ENCODE data around the gene ABCA9.

The ABCA9 gene

DNA sequence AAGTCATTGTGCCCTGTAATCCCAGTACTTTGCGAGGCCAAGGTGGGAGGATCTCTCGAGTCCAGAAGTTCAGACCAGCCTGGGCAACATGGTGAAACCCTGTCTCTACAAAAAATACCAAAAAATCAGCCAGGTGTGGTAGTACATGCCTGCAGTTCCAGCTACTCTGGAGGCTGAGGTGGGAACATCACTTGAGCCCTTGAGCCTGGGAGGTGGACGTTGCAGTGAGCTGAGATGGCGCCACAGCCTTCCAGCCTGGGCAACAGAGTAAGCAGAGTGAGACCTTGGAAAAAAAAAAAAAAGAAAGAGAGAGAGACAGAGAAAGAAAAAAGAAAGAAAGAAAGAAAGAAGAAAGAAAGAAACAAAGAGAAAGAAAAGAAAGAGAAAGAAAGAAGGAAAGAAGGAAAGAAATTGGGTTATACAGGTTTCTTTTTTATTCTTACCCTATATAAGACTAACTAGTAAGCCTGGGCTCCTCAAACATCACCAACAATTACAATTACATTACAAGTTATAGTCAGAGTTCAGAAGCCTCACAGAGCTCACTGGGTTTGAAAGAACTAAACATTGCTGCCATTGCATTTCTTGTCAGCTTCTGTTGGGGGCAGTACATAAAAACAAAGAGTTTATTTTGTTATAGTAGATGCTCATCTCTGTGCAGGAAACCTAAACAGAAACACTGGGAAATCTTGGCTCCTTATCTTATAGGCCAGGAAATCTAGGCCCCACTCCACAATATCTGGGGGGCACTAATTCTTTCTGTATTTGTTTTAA is 6.7 kb upstream of the ABCA9 start:
- no peak for DNase-seq (ENCODE audit: low spot score)

GRCh38 chr17:69066482-69066881 is 5.8 kb upstream of the ABCA9 start:
- no peak for DNase-seq (ENCODE audit: low spot score)

GRCh38 chr17:69065113-69065512 is 4.4 kb upstream of the ABCA9 start:
- no peak for DNase-seq (ENCODE audit: low spot score)

DNA sequence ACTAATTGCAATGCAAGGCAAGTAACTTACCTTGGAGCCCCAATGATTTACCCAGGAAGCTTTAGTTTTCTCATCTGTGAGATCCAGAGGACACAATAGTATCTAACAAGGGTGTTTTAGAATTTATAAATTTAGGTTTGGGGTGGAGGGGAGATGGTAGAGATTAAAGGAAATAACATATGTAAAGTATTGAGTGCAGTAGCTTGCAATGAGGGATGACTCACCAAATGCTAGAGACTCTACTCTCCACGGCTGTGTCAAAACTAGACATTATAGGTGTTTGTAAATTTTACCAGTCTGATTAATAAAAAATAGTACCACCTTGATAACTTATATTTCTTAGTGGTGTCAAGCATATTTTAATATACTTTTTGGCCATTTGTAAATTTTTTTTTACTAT is 3.7 kb upstream of the ABCA9 start:
- no peak for DNase-seq (ENCODE audit: low spot score)

GRCh38 chr17:69064001-69064400 is 3.3 kb upstream of the ABCA9 start:
- DNase-seq (ENCODE audit: low spot score), result no peak

DNA sequence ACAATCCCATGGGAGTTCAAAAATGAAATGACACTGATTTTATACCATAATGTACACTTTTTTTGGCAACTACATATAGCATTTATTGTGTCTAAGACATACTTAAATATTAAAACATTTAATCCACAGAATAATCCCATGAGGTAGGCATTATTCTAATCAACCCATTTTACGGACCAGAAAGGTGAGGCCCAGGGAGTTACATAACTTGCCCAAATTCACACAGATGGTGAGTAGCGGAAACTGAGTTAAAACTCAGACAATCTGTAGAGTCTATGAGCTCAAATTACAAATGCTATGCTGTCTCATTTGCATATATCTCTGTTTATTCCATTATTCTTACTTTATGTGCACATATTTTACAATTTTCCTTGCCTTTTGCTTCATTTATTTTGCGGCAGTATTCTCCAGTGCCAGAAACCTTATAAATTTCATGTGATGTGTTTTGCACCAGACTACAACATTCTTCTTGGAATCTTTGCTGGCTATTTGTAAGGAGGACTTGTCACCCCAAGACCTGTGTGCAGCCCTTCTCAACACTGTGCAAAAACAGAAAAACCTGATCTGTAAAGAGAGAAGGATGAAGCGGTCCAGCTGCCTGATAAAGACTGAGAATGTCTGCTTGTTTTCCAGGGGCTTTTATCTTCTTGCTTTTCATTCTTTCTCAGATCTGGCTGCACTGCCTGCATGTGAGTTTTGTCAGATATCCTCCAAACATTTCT is 2.3 kb upstream of the ABCA9 start:
- DNase-seq (ENCODE audit: low spot score), result no peak

- DNase-seq (ENCODE audit: low spot score), result no peak
These were observed 1.2 kb upstream of the ABCA9 start for GRCh38 chr17:69061721-69062556.

GRCh38 chr17:69059458-69060175 is 1.1 kb downstream of the ABCA9 start:
- no peak for DNase-seq (ENCODE audit: low spot score)

- DNase-seq (ENCODE audit: low spot score), result peak; percentile 8
These were observed 2.6 kb downstream of the ABCA9 start for GRCh38 chr17:69058165-69058564.

GRCh38 chr17:69057280-69057679 is 3.4 kb downstream of the ABCA9 start:
- no peak for DNase-seq (ENCODE audit: low spot score)

DNA sequence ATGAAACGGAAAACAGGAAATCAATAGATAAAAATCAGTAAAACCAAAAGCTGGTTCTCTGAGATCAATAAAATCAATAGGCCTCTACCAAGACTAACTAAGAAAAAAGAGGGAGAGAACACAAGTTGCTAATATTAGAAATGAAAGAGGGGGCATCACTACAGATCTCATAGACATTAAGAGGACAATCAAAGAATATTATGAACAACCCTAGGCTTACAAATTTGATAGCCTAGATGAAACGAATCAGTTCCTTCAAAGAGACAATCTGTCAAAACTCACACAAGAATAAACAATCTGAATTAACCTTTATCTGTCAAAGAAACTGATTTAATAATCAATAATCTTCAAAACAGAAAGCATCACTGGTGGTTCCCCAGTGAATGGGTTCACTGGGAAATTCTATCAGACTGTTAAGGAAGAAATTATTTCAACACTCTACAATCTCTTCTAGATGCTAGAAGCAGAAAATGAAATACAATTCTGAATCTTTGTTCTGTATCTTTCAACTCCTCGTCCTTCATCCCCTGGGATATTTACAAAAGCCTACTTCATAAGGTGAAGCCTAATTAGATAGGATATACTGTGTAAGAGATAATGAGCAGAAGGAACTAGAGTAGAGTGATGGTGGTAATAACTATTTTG is 4.4 kb downstream of the ABCA9 start:
- no peak for DNase-seq (ENCODE audit: low spot score)

- DNase-seq (ENCODE audit: low spot score), result no peak
These were observed 5.4 kb downstream of the ABCA9 start for GRCh38 chr17:69055334-69055733.

DNA sequence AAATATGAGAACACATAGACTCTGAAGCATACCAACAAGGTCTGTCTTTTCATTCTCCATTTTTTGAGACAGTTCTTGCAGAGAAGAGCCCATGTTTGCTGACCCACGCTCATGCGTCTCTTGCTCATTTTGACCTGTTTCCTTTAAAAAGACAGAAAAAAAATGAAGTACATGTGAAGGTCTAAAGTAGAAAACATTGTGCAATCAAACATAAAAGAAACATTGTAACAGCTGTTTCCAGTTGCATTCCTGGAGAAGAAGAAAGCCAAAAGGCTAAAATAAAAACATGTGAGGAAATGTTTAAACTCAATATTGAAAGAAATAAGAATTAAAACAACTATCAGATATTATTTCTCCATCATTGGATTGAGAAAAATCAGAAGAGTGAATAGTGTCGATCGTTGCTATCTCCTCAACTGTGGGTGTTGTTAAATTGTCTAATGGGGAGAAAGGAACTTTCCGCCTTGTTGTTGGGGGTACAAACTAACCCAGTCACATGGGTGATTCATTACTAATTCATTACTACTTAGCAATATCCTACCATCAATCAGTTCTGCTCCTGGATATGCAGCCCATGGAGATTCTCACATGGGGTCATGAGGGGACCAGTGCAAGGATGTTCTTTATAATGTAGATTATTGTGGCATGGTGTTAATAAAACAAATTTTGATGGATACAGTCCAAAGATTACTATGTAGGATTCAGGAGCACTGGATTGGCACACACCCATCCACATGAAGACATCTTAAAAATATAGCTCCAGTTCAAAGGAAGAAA is 9.5 kb downstream of the ABCA9 start:
- no peak for DNase-seq (ENCODE audit: low spot score)

GRCh38 chr17:69048634-69049033 is 12.1 kb downstream of the ABCA9 start:
- no peak for DNase-seq (ENCODE audit: low spot score)

DNA sequence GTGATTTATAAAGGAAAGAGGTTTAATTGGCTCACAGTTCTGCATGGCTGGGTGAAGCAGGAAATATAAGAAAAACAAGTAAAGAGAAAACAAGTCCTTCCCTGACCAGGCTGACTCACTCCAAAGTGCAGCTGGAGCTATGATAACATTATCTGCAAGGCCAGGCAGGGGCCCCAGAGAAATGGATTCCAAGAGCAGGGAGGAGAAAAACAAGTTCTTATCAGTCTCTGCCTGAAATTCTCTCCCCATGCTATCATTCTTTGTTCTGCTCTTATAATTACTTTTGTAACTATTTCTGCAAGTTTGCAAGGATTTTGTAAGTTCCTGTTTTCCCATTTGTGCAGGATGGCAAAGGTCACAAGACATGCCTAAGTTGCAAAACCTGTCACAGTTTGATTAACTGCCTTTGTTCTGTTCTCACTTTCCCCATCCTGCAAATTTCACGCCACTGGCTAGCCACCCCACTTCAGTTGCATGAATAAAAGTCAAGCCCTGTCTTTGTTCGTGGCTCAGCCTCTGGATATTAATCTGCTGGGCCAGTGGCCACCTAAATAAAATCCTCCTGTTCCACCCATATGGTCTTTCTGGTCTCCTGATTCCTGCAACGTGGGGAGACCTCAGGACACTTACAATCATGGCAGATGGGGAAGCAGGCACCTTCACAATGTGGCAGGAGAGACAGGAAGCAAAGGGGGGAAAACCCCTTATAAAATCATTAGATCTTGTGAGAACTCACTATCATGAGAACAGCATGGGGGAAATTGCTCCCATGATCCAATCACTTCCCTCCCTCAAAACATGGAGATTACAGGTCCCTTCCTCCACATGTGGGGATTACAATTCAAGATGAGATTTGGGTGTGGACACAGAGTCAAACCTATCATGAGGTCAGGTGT is 13.1 kb downstream of the ABCA9 start:
- peak; percentile 47 for DNase-seq (ENCODE audit: low spot score)

- no peak for DNase-seq (ENCODE audit: low spot score)
These were observed 14.5 kb downstream of the ABCA9 start for GRCh38 chr17:69046121-69046807.

DNA sequence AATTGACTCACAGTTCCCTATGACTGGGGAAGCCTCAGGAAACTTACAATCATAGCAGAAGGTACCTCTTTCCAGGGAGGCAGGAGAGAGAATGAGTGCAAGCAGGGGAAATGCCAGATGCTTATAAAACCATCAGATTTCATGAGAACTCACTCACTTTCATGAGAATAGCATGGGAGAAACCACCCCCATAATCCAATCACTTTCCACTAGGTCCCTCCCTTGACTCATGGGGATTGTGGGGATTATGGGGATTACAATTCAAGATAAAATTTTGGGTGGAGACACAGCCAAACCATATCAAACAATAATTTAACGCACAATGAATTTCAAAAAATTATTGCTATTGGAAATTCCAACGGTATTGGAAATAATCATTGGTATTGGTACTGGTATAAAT is 15.1 kb downstream of the ABCA9 start:
- no peak for DNase-seq (ENCODE audit: low spot score)

- DNase-seq (ENCODE audit: low spot score), result no peak
These were observed 16.4 kb downstream of the ABCA9 start for GRCh38 chr17:69044371-69044770.

DNA sequence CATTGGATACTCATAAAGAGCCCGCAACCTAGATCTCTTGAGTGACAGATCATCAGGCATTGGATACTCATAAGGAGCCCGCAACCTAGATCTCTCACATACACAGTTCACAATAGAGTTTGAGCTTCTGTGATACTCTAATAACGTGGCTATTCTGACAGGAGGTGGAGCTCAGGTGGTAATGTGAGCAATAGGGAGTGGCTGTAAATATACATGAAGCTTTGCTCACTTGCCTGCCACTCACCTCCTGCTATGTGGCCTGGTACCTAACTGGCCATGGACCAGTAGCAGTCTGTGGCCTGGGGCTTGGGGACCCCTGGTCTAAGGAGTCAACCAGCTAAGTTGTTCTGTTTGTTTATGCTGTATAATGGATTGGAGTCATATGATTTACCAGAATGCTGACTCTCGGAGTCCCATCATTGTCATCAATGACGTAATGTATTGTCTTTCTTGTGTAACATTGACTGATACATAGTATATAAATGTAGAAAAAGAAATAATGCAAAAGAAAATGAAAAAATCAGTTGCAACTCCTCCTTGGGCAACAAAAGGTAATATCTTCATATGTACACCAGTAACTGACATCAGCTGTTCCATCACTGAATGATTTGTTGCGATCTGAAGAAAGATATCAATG is 17.5 kb downstream of the ABCA9 start:
- DNase-seq (ENCODE audit: low spot score), result no peak

Data from hematopoietic multipotent progenitor cell treated with erythropoietin and hydrocortisone succinate and interleukin-3 and kit ligand, for 15 days (in vitro differentiated cells).